ENCODE results near the gene RAB11FIP3.

DNA sequence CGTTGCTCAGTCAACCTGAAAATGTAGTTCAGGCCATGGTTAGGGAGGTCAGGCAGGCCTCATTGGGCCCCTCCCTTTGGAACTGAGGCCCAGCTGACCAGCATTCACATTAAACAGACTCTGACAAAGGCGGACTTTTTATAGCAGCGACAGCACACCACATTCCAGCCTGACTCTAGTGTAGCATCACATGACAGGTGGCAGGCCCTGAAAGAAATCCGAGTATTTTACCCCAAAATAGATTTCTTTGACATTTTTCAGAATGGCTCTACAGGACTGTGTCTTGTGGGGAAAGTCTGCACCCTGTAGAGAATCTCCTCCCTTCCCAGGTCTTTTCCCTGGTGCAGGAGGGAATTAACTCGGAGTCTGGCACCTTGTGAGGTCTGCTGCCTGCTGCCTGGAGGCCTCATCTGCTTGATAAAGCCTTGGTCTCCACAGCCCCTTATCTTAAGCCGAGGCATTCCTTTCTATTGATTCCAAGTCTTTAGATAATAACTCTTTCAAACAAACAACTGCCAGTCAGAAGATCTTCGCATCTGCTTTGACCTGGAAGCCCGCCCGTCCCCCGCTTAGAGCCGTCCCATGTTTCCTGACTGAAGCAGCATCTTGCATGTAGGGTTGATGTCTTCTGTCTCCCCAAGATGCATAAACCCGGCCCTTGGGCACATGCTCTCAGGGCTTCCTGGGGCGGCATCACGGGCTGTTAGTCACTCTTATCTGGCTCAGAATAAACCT is 58.1 kb downstream of the RAB11FIP3 start:
- TF ChIP-seq, protein P1, sequence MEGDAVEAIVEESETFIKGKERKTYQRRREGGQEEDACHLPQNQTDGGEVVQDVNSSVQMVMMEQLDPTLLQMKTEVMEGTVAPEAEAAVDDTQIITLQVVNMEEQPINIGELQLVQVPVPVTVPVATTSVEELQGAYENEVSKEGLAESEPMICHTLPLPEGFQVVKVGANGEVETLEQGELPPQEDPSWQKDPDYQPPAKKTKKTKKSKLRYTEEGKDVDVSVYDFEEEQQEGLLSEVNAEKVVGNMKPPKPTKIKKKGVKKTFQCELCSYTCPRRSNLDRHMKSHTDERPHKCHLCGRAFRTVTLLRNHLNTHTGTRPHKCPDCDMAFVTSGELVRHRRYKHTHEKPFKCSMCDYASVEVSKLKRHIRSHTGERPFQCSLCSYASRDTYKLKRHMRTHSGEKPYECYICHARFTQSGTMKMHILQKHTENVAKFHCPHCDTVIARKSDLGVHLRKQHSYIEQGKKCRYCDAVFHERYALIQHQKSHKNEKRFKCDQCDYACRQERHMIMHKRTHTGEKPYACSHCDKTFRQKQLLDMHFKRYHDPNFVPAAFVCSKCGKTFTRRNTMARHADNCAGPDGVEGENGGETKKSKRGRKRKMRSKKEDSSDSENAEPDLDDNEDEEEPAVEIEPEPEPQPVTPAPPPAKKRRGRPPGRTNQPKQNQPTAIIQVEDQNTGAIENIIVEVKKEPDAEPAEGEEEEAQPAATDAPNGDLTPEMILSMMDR (IDR thresholded peaks at IDR 0.05; ENCODE audit: low read length) = no peak
- no peak for TF ChIP-seq EZH2 (optimal IDR thresholded peaks at IDR 0.05; ENCODE audit: low read depth, low read length)
